Activated CD4-positive, alpha-beta T cell treated with anti-CD3 and anti-CD28 coated beads, Interleukin-2, amount 50 U/mL, for 24 hours (primary cell): ENCODE data around the gene VTA1.
"Not testable (repeated sequence)": the region's sequence is repeated elsewhere in the genome, so short reads cannot be mapped to it uniquely, and the experiment has no call there.

Experiments used
- DNase-seq, 2 donors: peaks; one replicate each; pipeline ENCODE4 v3.0.0-alpha.2; 2020; ENCODE audit warnings: low read depth in 1 of 2, low spot score in 1 of 2

The VTA1 gene

GRCh38 chr6:142146828-142147662 lies at the start of gene VTA1, which contains the start of gene NMBR:
VTA1 (plus strand) TSS chr6:142147263; CDS start chr6:142147288, 25 bp downstream.
NMBR (minus strand) TSS chr6:142147122; CDS start chr6:142088658, 58,464 bp downstream.
- peak; percentile 80 to 96 for DNase-seq

GRCh38 chr6:142104820-142105219 lies 42.2 kb upstream of the VTA1 start:
- DNase-seq: not testable (repeated sequence)

- not testable (repeated sequence) for DNase-seq
Measured at GRCh38 chr6:142110820-142111219, 36.2 kb upstream of the VTA1 start.

GRCh38 chr6:142112451-142113061 lies 34.5 kb upstream of the VTA1 start:
- DNase-seq: peak; percentile 47 to 65

- DNase-seq: no peak
Measured at GRCh38 chr6:142117366-142117765, 29.7 kb upstream of the VTA1 start.

- DNase-seq: no peak
Measured at GRCh38 chr6:142118328-142118727, 28.7 kb upstream of the VTA1 start.

GRCh38 chr6:142118925-142119324 lies 28.1 kb upstream of the VTA1 start:
- DNase-seq: no peak

- DNase-seq: no peak
Measured at GRCh38 chr6:142121342-142121741, 25.7 kb upstream of the VTA1 start.

GRCh38 chr6:142130814-142131213 lies 16.2 kb upstream of the VTA1 start:
- DNase-seq: no peak

GRCh38 chr6:142132625-142133024 lies 14.4 kb upstream of the VTA1 start, which contains the start of gene GJE1:
GJE1 (plus strand) TSS chr6:142132925; CDS start chr6:142133159, 234 bp downstream.
- DNase-seq: no peak

- DNase-seq: no peak
Measured at GRCh38 chr6:142138876-142139275, 8.2 kb upstream of the VTA1 start.

GRCh38 chr6:142141531-142141930 lies 5.5 kb upstream of the VTA1 start:
- DNase-seq: not testable (repeated sequence)

GRCh38 chr6:142152746-142153145 lies 5.7 kb downstream of the VTA1 start:
- no peak for DNase-seq

- DNase-seq: no peak
Measured at GRCh38 chr6:142153196-142153595, 6.1 kb downstream of the VTA1 start.

GRCh38 chr6:142154336-142154735 lies 7.3 kb downstream of the VTA1 start:
- no peak for DNase-seq

- DNase-seq: no peak
Measured at GRCh38 chr6:142155091-142155490, 8.0 kb downstream of the VTA1 start.

- DNase-seq: no peak
Measured at GRCh38 chr6:142155895-142156757, 9.1 kb downstream of the VTA1 start.

- DNase-seq: not testable (repeated sequence)
Measured at GRCh38 chr6:142156758-142157068, 9.7 kb downstream of the VTA1 start.

- DNase-seq: no peak
Measured at GRCh38 chr6:142162780-142163179, 15.7 kb downstream of the VTA1 start.

- no peak for DNase-seq
Measured at GRCh38 chr6:142165227-142165626, 18.2 kb downstream of the VTA1 start.

GRCh38 chr6:142167071-142167470 lies 20.0 kb downstream of the VTA1 start:
- no peak for DNase-seq
